Stimulated activated CD8-positive, alpha-beta memory T cell treated with anti-CD3 and anti-CD28 coated beads, Interleukin-7, amount 100 ng/mL, for 1 hour (primary cell): ENCODE measurements around the gene CDH10.

ENCODE experiments used
- DNase-seq, 2 donors: peaks; one replicate each; pipeline ENCODE4 v3.0.0-alpha.2; 2020; ENCODE audit warnings: low read depth in 2 of 2

Gene CDH10

DNA sequence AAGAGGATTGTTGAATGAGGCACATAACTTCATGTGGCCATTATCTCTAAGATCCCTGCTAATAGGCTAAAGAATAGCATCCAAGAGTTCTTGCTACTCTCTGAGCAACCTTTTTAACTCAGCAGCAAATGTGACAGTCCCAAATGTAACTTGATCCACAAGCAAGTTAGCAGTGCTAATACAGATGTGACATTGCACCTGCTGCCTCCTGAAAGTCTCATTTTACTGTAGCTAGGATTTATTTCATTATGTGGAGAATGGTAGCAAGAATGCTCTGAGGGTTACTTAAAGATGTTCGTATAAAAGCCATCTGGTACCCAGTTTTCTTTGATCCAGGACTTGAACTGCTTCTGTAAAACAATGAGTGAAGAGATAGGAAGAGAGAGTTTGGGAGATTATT, 45.8 kb downstream of the CDH10 start:
- DNase-seq: no peak

DNA sequence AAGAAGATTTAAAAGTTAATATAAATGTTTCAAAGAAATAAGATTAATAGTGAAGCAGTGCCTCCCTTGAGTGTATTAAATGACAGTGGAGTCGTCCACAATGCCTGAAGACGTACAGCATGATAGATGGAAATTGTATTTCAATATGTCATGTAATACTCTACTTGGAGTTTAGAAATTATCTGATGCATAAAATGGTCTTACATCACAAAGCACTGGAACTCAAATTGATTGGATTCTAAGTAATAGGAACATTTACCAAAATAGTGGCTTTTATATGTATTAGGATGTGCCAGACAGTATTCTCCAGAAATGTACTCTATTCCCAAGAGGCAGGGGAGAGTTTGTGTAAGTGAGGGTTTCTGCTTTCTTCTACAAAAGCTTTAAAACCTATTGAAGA, 49.4 kb downstream of the CDH10 start:
- no peak for DNase-seq

DNA sequence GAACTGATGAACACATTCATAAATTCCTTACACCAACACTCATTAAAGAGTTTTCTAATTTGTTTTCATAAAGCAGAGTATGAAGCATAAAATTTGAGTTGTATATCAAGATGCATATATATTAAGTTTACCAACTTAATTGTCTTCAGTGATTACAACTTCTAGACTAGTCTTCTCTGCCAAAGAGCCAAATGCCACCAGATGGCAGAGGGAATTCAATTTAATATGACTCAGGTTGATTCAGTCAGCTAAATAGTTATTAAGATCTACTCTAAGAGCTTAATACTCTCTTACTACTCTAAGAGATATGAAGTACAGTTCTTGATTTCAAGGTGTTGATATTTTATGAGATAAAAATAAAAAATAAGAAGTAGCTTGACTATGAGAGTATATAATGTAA, 53.4 kb downstream of the CDH10 start:
- no peak for DNase-seq

DNA sequence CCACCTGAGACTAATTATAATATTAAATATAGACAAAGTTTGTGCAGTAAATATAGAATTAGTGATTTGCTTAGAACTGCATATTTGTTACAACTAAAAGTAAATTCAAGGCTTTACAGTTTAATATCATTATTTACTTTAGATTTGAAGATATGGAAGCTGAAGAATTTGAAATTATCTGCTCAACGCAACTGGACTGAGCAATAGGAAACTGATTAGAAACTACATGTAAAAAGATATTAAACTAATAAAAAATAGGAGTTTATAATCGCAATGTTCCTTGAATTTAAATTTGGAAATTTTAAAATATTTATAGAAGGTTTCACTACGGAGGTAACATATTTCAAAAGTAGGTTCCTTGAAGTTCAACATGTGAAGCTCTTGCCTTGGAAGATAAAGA, 55.2 kb downstream of the CDH10 start:
- no peak for DNase-seq

DNA sequence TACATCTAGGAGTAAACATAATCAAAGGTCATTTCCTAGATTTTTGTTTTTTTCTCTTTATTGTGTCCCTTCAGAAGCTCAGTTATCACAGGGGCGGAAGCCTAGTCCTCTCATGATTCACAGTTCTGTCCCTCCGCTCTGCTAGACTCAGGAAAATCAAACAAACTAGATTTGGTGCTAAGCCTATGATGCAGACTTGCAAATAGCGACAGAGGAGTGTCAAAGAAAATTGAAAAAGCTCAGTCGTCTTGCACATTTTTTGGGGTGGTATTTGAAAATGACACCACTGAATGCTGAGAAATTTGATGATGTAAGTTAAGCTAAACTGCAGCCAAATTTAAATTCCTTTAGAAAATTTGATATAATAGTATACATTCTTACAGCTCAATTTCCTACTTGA, 59.0 kb downstream of the CDH10 start:
- DNase-seq: no peak

DNA sequence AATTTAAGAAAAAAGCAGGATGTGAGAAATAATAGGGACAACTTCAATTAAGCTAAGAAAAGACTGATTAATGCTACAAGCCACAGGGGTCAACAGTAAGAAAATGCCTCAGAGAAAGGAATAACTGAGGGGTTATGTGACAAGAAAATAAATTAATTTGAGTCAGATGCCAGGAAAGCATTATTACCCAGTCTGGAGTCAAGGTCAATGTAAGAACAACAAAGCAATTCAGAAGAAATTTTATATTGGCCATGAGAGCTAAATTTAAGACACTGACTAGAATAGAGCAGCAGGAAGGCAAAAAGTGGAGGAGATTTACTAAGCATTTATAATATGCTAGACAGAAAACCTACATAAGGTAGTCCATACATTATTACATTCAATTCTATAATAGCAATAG, 73.5 kb downstream of the CDH10 start:
- no peak for DNase-seq

DNA sequence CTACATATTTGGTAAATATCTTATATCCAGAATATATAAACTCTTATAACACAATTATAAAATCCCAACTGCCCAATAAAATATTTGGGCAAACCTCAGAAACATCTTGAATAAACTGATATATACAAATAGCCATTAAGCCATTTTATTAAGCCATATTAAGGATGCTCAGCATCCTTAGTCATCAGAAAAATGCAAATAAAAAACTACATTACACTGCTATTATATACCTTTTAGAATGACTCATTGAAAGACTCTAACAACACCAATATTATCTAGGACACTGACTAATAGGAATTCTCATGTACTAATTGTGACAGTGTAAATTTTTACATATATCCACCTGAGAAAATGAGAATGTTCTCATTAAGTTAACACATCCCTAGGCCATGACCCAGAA, 77.8 kb downstream of the CDH10 start:
- DNase-seq: no peak

DNA sequence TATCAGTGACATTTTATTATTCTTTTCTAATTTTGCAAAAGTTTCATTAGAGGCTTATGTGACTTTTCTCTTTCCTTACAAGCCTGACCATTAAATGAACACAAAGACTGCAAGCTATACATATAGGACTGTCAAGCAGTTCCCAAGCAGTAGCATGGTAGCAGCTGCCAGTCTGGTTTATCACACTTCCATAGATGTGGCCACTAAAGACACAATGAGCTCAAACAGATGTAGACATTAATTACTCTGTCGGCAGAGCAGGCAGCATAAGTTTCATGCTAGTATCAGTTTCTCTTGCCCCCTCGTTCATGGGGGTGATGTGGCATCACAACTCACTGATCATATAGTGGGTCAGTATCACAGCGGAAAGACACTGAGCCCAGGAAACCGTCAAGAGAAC, 89.5 kb downstream of the CDH10 start:
- no peak for DNase-seq

DNA sequence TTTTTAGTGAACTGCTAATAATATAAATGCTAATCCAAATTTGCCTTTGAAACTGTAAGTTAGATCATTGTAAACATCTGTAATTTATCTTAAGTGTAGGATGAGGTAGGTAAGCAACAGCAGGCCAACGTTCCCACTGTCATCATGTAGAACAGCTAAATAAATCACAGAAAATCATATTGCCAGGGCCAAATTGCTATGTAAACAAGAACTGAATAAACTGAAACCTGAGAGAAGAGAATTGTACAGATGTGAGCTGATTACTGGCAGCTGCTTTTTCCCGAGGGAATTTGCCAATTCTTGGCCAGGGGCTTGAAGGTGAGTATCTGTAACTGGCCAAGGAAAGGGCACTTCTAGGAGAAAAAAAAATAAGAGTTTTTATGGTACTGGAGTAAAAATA, 97.6 kb downstream of the CDH10 start:
- no peak for DNase-seq

DNA sequence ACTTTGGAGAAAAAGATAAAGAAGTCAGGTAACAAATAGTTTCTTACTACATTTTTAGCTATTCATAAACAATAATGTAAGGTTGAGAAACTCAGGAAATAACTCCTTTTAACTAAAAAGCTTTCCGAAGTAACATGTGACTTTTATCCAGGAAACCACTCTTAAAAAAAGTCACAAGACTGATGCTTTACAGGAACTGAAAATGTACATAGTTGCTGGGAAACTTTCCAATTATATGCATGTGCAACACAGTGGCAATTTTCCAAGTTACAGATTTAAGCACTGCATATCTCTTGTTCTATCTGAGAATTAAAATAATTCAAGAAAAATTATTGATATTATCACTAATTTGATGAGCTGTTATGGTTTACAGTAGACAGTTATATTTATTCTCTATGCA, 105.2 kb downstream of the CDH10 start:
- DNase-seq: no peak

DNA sequence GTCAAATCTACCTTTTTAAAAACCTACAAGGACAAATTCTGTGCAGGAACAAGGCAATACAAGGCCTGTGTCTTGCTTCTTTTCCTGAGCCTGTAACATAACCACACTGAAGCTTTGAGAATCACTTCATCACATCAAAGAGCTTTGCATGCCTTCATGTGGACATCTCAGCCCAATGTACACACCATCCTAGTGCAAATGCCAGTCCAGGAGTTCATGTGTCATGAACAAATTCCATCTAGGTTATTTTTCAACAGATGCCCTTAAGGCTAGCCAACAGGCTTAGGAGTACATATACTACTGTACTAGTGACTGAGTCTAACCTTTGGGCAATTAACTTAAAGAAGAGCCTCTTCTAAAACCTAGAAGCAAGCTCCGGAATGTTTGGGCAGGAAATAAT, 106.4 kb downstream of the CDH10 start:
- no peak for DNase-seq

DNA sequence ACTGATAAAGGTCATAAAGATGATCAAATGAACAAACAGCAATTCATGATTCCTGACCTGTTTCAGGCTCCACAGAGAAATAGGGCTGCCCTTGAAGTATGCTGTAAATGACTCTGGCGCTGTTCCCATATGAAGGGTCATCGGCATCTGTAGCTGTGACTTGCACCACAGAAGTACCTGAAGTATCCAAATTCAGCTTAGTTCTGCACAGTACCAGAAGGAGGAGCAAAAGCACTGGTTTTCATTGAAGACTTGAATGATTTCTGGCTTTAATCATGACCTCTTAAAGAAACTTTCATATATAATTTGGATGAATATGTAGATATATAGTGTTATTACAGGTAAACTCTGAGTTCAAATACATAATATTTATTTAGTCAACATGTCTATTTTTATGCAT, 109.1 kb downstream of the CDH10 start:
- no peak for DNase-seq

DNA sequence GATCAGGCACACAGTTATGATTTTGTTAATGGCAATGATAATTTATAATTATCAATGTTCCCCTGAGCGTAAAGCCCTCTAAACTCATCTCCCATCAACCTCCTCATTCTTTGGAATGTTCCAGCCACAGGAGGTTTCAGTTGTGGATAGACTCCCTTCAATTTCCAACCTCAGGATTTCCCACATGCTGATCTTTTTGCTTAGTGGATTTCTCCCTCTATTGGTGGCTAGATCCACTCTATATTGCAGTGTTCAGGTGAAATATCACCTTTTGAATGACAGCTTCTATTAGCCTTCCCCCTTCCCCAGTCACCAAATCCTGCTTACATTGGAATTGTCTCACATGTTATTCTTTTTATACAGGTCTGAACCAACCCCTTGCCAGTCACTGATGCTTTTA, 113.9 kb downstream of the CDH10 start:
- DNase-seq: no peak

DNA sequence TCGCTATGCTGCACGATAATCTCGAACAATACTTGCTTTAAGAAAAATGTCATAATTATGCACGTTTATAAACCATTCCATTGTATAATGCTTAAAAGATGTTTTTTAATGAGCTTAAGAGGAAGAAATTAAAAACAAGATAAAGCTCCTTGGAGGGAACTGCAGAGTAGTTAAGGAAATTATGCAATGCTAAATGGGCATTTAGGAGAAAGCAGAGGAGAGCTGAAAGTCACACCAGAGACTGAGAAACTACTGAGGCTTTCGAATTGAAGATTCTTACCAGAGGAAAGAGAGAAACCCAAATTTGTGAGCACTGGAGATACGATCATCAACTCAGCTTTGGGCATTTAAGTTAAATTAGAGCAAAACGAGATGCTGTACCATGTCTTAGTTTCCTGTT, 119.4 kb downstream of the CDH10 start:
- DNase-seq: no peak

DNA sequence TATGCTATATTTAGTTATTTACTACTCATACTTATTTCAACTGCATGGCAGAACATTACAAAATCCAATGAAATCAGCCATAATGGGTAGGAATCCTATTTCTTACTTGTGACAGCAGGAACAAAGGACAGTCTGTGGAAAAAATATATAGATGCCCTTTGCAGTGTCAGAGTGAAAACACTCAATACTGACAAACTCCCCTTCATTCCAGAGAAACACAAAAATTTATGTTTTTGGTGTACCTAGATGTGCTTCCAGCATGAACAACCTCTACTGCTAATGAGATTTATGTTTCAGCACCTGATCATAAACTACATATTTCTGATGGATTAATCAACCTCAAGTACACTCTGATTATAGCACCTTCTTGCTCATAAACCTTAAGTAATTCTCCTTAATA, 132.4 kb downstream of the CDH10 start:
- DNase-seq: no peak

DNA sequence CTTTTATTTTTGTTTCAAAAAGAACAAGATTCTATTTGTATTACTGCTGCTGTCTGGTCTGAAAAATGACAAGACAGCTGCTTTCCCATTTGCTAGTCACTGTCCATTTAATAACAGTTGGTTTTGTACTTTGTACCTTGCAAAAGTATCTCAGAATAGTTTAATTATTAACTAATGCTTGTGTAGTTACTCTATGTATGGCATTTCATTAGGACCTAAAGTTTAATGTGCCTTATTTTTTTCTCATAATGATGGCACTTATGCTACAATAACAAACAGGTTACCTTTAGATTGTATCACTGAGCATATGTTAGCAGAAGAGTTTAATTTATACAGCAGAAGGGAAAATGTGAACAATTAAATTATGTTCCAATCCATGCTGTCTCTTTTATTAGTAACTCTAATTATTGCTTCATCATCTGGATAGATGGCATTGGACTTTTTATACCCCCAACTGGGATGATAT, 134.2 kb downstream of the CDH10 start:
- no peak for DNase-seq

DNA sequence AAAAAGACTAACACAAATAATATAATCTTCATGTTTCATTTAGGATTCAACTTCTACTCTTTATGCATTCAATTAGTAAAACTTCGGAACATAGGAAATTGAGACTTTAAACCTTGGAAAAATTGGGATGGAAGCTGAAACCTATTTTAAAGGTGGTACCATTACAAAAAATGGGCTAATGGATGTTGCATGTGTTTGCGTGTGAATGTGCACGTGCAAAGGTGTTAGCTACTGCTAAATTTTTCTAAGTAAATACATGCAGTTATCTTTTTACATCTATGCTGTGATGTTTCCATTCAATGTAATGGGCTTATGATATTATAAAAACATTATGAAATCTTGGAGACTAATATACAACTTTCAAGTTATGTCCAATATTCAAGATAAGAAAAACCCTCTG, 134.8 kb downstream of the CDH10 start:
- no peak for DNase-seq

DNA sequence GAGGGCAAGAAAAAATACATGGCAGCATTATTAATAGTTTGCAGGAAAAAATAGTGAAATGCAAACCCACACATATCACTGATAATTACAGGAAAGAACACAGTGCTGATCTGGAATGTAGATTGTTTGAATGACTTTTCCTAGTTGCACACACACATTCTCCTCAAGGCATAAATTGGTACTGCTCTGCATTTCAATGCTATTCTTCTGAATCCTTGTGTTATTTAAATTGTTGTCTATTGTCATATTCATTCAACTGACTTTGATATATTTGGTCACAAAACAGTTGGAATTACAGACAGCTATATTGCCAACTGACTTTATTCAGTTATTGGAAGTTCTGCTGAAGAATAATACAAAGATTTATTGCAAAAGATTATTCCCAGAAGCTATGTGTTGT, 139.5 kb downstream of the CDH10 start:
- DNase-seq: no peak

DNA sequence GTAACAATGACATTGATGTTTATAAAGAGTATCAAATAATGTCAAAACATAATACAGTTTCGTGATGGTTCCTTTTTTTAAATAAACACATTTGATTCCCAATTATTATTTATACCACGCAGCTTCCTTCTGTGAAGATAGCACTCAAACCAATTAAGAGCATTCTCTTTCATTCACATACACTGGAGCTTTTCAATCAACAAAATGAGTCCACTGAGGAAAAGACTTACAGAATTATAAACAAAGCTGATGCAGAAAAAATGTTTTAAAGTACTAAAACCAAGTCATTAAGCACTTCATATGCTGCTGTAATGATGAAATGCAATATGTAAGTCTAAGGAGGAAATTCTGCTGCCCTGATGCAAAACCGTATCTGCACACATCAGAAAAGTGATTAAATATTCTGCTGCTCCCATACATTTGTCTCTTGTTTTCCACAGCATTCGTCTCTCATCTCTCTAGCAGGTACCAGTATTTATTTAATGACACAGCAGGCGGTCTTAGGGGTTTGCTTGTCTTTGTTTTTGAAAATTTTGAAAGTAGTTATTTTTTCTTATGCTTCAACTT, 147.1 kb downstream of the CDH10 start:
- DNase-seq: no peak

DNA sequence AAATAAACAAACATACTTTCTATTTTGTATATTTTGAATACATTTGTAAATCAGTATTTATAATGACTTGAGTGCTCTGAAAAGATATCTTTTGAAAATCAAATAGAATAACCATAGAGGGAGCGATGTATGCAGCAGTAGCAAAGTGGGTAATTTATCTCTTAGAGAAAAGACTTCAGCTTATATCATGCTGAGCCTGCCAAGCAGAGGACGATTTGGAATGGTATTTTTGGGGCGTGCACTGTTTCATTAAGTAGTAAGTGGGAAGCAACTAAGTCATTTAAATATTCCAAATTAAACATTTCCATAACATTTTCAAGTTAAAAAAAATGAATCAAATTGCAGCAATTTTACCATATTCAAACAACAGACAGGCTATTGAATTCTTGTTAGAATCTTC, 147.6 kb downstream of the CDH10 start:
- no peak for DNase-seq

DNA sequence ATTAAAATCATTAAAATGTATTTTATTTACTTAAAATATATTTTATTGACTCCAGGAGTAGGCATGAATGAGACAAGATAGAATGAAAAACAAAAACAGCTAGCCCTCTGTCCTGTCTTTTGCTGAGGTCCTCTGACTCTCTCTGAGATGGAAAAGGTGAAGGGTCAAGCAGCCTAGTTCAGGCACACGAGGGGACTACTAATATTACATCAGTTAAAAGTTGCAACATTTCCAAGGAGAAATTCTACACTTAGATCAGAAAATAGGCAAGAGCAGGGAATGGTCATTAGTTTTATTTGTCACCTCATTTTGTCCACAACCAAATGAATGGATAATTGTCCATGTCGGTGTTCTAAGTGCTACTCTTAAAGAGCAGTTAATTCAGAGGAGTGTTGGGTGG, 148.5 kb downstream of the CDH10 start:
- no peak for DNase-seq

DNA sequence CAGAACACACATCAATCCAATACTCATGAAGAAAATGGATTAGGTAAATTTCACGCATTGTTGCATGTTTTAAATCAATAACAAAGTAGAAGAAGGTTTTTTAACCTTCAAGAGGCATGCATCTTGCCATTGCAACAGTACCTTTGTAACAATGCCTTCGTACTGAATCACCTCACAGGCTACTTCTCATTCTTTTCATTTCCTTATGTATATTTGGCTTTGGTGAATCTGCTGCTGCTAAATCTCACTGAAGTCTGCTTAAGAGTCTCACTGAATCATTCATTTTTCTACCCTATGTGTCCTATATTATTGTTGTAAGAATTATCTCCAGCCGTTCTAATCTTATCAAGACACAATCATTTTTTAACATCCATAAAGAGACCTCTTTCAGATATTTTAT, 152.5 kb downstream of the CDH10 start:
- no peak for DNase-seq

DNA sequence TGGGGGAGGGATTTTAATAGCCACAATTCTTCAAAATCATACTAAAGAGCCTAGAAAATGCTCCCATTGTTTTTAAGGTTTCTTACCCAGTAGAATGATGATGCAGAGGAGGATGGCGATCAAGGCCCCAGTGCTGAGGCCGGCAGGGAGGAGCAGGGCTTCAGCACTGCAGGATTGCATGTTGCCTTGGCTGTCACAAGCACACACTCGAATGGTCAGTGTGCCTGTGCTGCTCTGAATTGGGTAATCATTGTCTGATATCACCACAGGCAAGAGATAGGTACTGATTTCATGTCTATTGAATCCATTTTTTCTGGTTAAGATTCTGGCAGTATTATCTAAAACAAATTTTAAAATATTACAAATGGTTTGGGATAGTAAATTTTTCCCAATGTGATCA, 153.3 kb downstream of the CDH10 start:
- no peak for DNase-seq

DNA sequence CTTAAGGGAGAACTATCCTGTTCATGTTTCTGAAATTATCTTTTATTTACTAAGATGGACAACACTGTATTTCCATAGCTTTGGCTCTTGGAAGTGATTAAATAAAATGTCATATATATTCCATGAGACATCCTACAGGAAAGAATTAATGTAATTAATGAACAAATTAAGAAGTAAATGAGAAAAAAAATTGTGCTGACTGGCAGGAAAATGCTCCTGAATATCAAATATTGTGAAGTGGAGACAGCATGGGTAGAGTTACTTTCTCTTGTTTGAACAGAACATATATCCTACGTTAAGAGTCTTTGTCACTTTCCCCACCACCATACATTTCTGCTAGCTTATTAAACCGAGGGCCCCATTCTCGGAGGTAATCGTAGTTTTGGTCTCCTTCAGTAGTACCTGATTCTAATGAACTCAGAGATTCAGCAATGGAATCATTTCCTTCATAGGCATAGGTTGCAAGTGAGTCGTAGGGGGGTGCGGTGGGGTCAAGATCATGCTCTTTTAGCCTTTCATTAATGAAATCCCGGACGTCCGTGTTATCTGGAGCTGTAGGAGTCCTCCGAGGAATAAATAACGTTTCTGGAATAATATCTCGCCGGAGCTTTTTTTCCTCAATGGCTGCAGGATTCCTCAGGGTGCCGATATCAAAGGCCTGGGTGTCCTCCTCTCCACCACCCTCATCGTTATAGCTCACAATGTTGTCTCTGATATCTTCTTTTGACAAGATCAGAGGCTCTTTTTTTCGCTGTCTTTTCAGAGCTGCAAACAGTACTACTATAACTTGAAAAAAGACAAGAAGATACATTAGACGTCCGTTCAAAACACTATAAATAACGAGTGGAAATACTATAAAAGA, 157.2 kb downstream of the CDH10 start:
- no peak for DNase-seq
